SKM-1 treated with dmso at 0.1 percent for 144 hours (cell line): ENCODE measurements around the gene BSG.

Source experiments
- DNase-seq: peaks from one replicate; lab custom pipeline; 2025; ENCODE audit not compliant: unreplicated experiment; lab: John Stamatoyannopoulos, UW

The BSG gene

GRCh38 chr19:570937-571565 lies 1.3 kb upstream of the BSG start:
- peak; percentile 80 for DNase-seq

- peak; percentile 28 for DNase-seq
These were observed 826 bp upstream of the BSG start for GRCh38 chr19:571566-571974.

- DNase-seq: no peak
These were observed 535 bp downstream of the BSG start for GRCh38 chr19:572743-573518.

- no peak for DNase-seq
These were observed 1.1 kb downstream of the BSG start for GRCh38 chr19:573519-573825.

- DNase-seq: no peak
These were observed 2.5 kb downstream of the BSG start for GRCh38 chr19:574658-575526.

- DNase-seq: no peak
These were observed 3.4 kb downstream of the BSG start for GRCh38 chr19:575527-576506.

GRCh38 chr19:576768-577438 lies 4.5 kb downstream of the BSG start:
- DNase-seq: no peak

GRCh38 chr19:577439-578392 lies 5.3 kb downstream of the BSG start:
- no peak for DNase-seq

- no peak for DNase-seq
These were observed 6.9 kb downstream of the BSG start for GRCh38 chr19:579111-579841.

- DNase-seq: no peak
These were observed 7.4 kb downstream of the BSG start for GRCh38 chr19:579842-580155.

GRCh38 chr19:580274-580835 lies 8.0 kb downstream of the BSG start:
- no peak for DNase-seq

GRCh38 chr19:581399-582111 lies 9.2 kb downstream of the BSG start:
- DNase-seq: no peak

- no peak for DNase-seq
These were observed 10.3 kb downstream of the BSG start for GRCh38 chr19:582497-583197.

GRCh38 chr19:583198-583967 lies 11.0 kb downstream of the BSG start:
- no peak for DNase-seq

GRCh38 chr19:583968-584239 lies 11.5 kb downstream of the BSG start:
- no peak for DNase-seq

GRCh38 chr19:584240-585001 lies 12.0 kb downstream of the BSG start:
- no peak for DNase-seq
